Stimulated activated CD8-positive, alpha-beta memory T cell treated with anti-CD3 and anti-CD28 coated beads, Interleukin-15, amount 100 ng/mL, for 24 hours (primary cell): Measurements from ENCODE around the gene PTPRF.
"Not testable (repeated sequence)": the region's sequence is repeated elsewhere in the genome, so short reads cannot be mapped to it uniquely, and the experiment has no call there.

Source experiments
- DNase-seq: peaks from one replicate; pipeline ENCODE4 v3.0.0-alpha.2; 2020; ENCODE audit warnings: low read depth

The PTPRF gene

GRCh38 chr1:43530483-43531106 lies at the start of gene PTPRF:
TSS of gene PTPRF (plus strand) at chr1:43530883. CDS start at chr1:43545076, 14,193 bp downstream.
- no peak for DNase-seq

GRCh38 chr1:43481491-43481890 lies 49.2 kb upstream of the PTPRF start:
- DNase-seq, result no peak

DNA sequence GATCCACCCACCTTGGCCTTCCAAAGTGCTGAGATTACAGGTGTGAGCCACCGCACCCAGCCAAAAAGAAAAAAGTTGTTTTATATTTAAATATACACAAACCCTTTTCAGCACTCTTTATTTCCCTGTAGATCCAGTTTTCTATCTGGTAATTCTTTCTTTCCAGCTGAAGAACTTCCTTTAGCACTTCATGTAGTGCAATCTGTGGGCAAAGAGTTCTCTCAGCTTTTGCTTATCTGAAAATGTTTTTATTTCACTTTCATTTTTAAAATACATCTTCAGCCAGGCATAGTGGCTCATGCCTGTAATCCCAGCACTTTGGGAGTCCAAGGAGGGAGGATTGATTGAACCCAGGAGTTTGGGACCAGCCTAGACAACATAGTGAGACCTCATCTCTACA lies 48.5 kb upstream of the PTPRF start:
- no peak for DNase-seq

- DNase-seq, result no peak
Observed at GRCh38 chr1:43484367-43484766, 46.3 kb upstream of the PTPRF start.

- DNase-seq, result no peak
Observed at GRCh38 chr1:43488165-43488564, 42.5 kb upstream of the PTPRF start.

- DNase-seq, result no peak
Observed at GRCh38 chr1:43491061-43491460, 39.6 kb upstream of the PTPRF start.

- no peak for DNase-seq
Observed at GRCh38 chr1:43492826-43493225, 37.9 kb upstream of the PTPRF start.

DNA sequence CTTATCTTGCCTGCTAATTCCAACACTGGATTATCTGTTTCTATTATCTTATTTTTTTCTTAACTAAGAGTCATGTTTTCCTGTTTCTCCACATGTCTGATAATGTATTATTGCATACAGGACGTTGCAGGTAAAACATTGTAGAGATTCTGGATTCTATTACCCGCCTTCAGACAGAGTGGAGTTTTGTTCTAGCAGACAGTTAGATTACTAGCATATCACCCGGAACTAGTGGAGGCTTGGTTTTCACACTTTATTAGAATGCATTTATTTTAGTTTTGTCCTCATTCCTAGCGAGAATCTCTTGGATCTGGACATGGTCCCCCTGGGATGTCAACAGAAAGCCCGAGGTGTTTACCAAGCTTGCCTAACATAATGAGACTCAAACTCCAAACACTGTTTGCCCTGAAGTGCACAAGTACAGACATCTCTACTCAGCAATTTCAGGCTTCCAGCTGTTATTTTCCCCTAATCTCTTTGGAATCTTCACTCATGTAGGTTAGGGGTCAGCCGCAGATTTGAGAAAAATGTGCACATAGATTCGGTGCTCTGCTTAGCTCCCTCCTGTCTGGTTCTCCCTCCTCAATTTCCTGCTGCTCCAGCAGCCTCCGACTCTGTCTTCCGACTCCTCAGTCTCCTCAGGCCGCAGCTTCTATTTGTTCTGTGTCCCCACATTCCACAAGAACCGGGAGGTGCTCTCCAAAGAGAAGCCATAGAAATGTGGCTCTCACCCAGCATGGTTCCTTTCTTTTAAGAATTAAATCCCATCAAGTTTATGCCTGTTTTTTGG lies 36.8 kb upstream of the PTPRF start:
- no peak for DNase-seq

DNA sequence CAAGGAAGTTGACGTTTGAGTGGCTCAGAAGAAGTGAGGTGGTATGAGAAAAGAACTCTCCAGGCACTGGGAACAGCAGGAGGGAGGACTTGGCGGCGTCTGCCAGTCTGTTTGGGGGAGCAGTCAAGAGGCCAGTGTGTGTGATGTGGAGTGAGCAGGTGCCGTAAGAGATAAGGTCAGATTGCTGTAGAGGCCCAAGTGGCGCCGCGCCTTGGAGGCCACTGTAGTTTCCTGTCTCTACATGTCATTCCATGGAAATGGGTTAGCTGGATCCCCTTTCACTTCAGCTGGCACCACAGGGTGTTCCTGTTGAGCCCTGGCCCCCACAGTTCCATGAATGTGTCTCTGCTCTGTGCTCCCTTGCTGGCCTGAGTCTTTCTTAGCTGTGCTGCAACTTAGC lies 35.5 kb upstream of the PTPRF start:
- DNase-seq, result no peak

- no peak for DNase-seq
Observed at GRCh38 chr1:43499898-43500297, 30.8 kb upstream of the PTPRF start.

- not testable (repeated sequence) for DNase-seq
Observed at GRCh38 chr1:43501806-43502205, 28.9 kb upstream of the PTPRF start.

DNA sequence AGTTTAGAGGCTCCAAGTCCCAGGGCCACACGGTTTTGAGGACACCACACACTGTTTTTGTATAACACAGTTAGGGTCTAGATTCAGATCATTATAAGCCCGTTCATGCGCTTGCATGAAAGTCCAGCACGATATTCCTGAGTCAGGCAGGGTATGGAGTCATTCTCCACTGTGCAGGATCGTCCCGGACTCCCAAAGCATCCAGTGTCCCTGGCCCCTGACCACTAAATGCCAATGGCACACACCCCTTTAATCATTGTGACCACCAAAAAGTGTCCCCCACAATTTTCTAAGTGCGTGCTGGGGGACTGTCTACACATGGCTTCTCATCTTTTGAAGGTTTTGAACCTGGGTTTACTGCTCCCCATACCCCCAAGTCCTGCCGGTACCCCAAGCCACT lies 27.1 kb upstream of the PTPRF start:
- DNase-seq, result no peak

DNA sequence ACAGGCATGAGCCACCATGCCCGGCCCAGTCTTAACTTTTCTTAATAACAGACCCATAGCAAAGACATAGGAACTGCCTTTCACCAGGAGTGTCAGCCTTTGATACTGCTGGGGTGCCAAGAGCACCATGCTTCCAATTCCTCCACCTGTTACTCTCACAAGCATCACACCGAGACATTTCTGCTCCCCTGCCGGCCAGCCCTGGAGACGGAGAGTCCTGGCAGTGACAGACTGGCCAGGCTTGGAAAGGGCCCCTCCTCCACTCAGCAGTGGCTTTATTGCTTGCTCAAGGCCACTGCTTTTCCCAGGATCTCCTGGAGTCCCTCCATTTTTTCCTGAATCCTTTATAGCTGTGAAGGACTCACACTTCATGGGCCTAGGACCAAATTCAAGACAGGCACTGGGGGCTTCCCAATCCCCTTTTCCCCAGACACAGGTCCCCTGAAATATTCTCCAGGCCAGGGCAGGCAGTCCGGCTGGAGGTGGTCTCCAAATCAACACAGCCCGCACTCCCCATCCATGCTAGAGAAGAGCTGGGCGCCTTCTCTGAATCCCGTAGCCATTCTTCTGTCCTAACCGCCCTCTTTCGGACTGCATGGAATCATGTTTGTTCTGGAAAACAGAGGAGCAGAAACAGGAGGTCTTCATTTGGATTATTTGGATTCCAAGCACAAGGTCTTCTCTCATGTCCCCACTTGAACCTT lies 25.5 kb upstream of the PTPRF start:
- DNase-seq, result no peak

GRCh38 chr1:43506233-43506632 lies 24.4 kb upstream of the PTPRF start:
- no peak for DNase-seq

- no peak for DNase-seq
Observed at GRCh38 chr1:43507296-43508295, 23.1 kb upstream of the PTPRF start.

- no peak for DNase-seq
Observed at GRCh38 chr1:43509007-43509739, 21.5 kb upstream of the PTPRF start.

- no peak for DNase-seq
Observed at GRCh38 chr1:43509740-43510375, 20.8 kb upstream of the PTPRF start.

GRCh38 chr1:43510621-43511020 lies 20.1 kb upstream of the PTPRF start:
- DNase-seq, result no peak

- DNase-seq, result no peak
Observed at GRCh38 chr1:43511394-43511793, 19.3 kb upstream of the PTPRF start.

DNA sequence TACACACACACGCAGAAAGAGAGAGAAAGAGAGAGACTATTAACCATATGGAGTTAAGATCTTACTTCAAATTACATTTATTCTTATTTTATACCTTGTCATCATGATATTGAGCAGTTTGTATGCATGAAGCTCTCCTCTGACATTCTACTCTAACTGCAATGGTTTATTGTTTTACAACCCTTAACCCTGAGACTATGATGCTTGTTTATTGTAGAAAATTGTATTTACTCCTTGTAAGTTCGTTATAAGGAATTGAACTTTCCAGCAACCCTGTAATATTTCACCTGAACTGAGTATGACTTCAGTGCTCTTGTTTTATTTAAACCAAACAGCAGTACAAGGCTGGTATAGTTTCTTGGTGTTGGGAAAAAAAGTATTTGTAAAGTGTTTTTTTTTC lies 18.6 kb upstream of the PTPRF start:
- no peak for DNase-seq

- no peak for DNase-seq
Observed at GRCh38 chr1:43512681-43513080, 18.0 kb upstream of the PTPRF start.
